ENCODE measurements around the gene STAB2. TPM values are rescaled to one million over a fixed set of nuclear protein-coding genes. Genes with fewer than 3 reads are reported as not detected.

The STAB2 gene
- polyA plus RNA-seq, 3 donors = not detected

DNA sequence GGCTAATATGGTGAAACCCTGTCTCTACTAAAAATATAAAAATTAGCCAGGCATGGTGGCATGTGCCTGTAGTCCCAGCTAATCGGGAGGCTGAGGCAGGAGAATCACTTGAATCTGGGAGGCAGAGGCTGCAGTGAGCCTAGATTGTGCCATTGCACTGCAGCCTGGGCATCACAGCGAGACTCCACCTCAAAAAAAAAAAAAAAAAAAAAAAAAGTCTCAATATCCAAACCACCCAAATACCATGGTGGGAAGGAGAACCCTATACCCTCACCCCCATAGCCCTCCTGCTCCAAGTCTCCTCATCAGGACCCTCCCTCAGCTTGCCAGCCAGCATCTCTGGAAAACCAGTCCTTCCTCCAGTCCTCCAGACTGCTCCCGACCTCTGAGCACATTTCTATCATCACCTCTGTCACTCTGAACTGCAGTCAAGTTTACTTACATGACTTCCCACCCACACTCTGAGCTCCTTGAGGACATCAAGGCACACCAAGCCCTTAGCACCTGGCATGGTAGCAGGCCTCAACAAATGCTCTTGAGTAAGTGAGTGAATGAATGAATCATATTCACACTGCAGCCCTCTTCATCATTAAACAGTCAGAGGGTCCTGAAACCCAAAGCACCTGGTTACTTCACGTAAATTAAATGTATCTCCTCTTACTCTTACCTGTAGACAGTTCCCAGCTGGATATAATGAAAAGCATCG is 218.7 kb downstream of the STAB2 start:
- Mint-ChIP-seq H3K9me3 (peaks cover 0 to 3% (median 0%) of the 10 kb centered on the region in 7 donors), H3K36me3 (peaks cover 13 to 19% of the 10 kb centered on the region in 2 donors), H3K4me1 (peaks cover 61% of the 10 kb centered on the region), H3K27me3 (ENCODE audit: low read depth in 3 of 3) (peaks cover 0 to 3% (median 0%) of the 10 kb centered on the region in 3 donors), H3K27ac (peak overlapping the region; percentile 77 to 91 (median 82)), H3K4me3 (peak overlapping the region in 1 of 2 donors; percentile 30)
- Histone ChIP-seq H3K27me3 (ENCODE audit: control insufficient read depth in 2 of 2, insufficient read depth in 2 of 2, low read length in 2 of 2) (no peaks in the 10 kb centered on the region), H3K36me3 (replicated peaks in 1 of 2; ENCODE audit: control insufficient read depth in 1 of 2, insufficient read depth in 2 of 2, low read length in 2 of 2) (peaks cover 0 to 8% of the 10 kb centered on the region in 2 donors), H3K9ac (ENCODE audit: insufficient read depth, low read length, poor library complexity, severe bottlenecking) (no peak overlapping the region), H3K9me3 (replicated peaks in 1 of 2; ENCODE audit: control insufficient read depth in 1 of 2, insufficient read depth in 1 of 2, low read length in 2 of 2) (no peaks in the 10 kb centered on the region), H3K4me1 (ENCODE audit: control insufficient read depth in 1 of 2, insufficient read depth in 2 of 2, low read length in 2 of 2) (peaks cover 42 to 60% of the 10 kb centered on the region in 2 donors), H3K27ac (ENCODE audit: low read depth in 1 of 2, low read length in 2 of 2) (peak overlapping the region; percentile 55 to 70), H3K79me2 (ENCODE audit: insufficient read depth, low read length) (no peaks in the 10 kb centered on the region), H2AFZ (ENCODE audit: insufficient read depth, low read depth, low read length, poor library complexity, severe bottlenecking) (no peak overlapping the region), H4K20me1 (ENCODE audit: insufficient read depth, low read length) (no peaks in the 10 kb centered on the region), H3K4me3 (replicated peaks in 1 of 3; ENCODE audit: low read depth in 2 of 3, low read length in 3 of 3) (peak overlapping the region in 1 of 3 experiments; percentile 9), H3K4me2 (replicated peaks; ENCODE audit: extremely low read depth, low read length, poor library complexity, severe bottlenecking) (peak overlapping the region; percentile 37)
- WGBS (ENCODE audit: insufficient coverage) = 100% methylated on average over 2 of the region's 5 CpGs
- no peak for TF ChIP-seq CTCF (IDR thresholded peaks at IDR 0.05)
- no peak for DNase-seq
- intact Hi-C loops (cut with micrococcal nuclease) = no loop called here

GRCh38 chr12:103806803-103807202 is 219.7 kb downstream of the STAB2 start:
- Histone ChIP-seq H4K20me1 (ENCODE audit: insufficient read depth, low read length) (no peaks in the 10 kb centered on the region), H3K27ac (ENCODE audit: low read depth in 1 of 2, low read length in 2 of 2) (peak overlapping the region; percentile 63 to 70), H3K79me2 (ENCODE audit: insufficient read depth, low read length) (no peaks in the 10 kb centered on the region), H3K9ac (ENCODE audit: insufficient read depth, low read length, poor library complexity, severe bottlenecking) (no peak overlapping the region), H3K36me3 (replicated peaks in 1 of 2; ENCODE audit: control insufficient read depth in 1 of 2, insufficient read depth in 2 of 2, low read length in 2 of 2) (peaks cover 0 to 11% of the 10 kb centered on the region in 2 donors), H3K9me3 (replicated peaks in 1 of 2; ENCODE audit: control insufficient read depth in 1 of 2, insufficient read depth in 1 of 2, low read length in 2 of 2) (no peaks in the 10 kb centered on the region), H3K4me3 (replicated peaks in 1 of 3; ENCODE audit: low read depth in 2 of 3, low read length in 3 of 3) (peak overlapping the region in 1 of 3 experiments; percentile 9), H3K4me1 (ENCODE audit: control insufficient read depth in 1 of 2, insufficient read depth in 2 of 2, low read length in 2 of 2) (peaks cover 37 to 53% of the 10 kb centered on the region in 2 donors), H3K27me3 (ENCODE audit: control insufficient read depth in 2 of 2, insufficient read depth in 2 of 2, low read length in 2 of 2) (no peaks in the 10 kb centered on the region), H2AFZ (ENCODE audit: insufficient read depth, low read depth, low read length, poor library complexity, severe bottlenecking) (peak overlapping the region; percentile 32), H3K4me2 (replicated peaks; ENCODE audit: extremely low read depth, low read length, poor library complexity, severe bottlenecking) (peak overlapping the region; percentile 37)
- intact Hi-C loops (cut with micrococcal nuclease) = no loop called here
- H3K4me1 Mint-ChIP-seq = peaks cover 54% of the 10 kb centered on the region
- peaks cover 0 to 3% (median 0%) of the 10 kb centered on the region in 7 donors for H3K9me3 Mint-ChIP-seq
- H3K4me3 Mint-ChIP-seq = peak overlapping the region in 1 of 2 donors; percentile 57
- H3K27me3 Mint-ChIP-seq (ENCODE audit: low read depth in 3 of 3) = peaks cover 0 to 3% (median 0%) of the 10 kb centered on the region in 3 donors
- 69% methylated on average over 2 of the region's 4 CpGs for WGBS (ENCODE audit: insufficient coverage)
- H3K27ac Mint-ChIP-seq = peak overlapping the region; percentile 77 to 91 (median 82)
- no peak for TF ChIP-seq CTCF (IDR thresholded peaks at IDR 0.05)
- DNase-seq = peak; percentile 70 to 87 (median 75)
- peaks cover 17 to 29% of the 10 kb centered on the region in 2 donors for H3K36me3 Mint-ChIP-seq

Data from CD14-positive monocyte (primary cell).